Activated naive CD4-positive, alpha-beta T cell treated with anti-CD3 and anti-CD28 coated beads, Interleukin-2, amount 10 ng/mL, durations not matched to agents 7 days and 5 days (primary cell): ENCODE results near the gene TYMP.

Experiments
- CTCF ChIA-PET: fragments of 350-600 bp; sonication (Branson Sonifier 250); formaldehyde crosslinking; loops from one replicate; lab custom pipeline; 2021; ENCODE audit warnings: antibody characterized with exemption; lab: Charles Lee
- DNase-seq: peaks from one replicate; pipeline ENCODE4 v3.0.0-alpha.2; 2020
- H3K27ac Mint-ChIP-seq: one replicate; pipeline ENCODE4 v1.8.0; 2021; ENCODE audit warnings: mild to moderate bottlenecking, moderate library complexity, mixed read lengths
- H3K27me3 Mint-ChIP-seq: one replicate; pipeline ENCODE4 v1.8.0; 2021; ENCODE audit warnings: mild to moderate bottlenecking, mixed read lengths
- H3K36me3 Mint-ChIP-seq: one replicate; pipeline ENCODE4 v1.8.0; 2021; ENCODE audit warnings: mixed read lengths
- H3K4me1 Mint-ChIP-seq: one replicate; pipeline ENCODE4 v1.8.0; 2021; ENCODE audit warnings: mixed read lengths
- H3K4me3 Mint-ChIP-seq: one replicate; pipeline ENCODE4 v1.8.0; 2021; ENCODE audit warnings: mild to moderate bottlenecking, moderate library complexity, mixed read lengths
- H3K9me3 Mint-ChIP-seq: one replicate; pipeline ENCODE4 v1.8.0; 2021; ENCODE audit warnings: mixed read lengths

The TYMP gene

GRCh38 chr22:50551160-50551752, 21.4 kb upstream of the TYMP start:
- CTCF ChIA-PET: interaction anchor here (1.1 kb wide), 1 partner anchor 12 kb away, joined by 3 read pairs; the partner anchor contains the start of gene SYCE3
- peak overlapping the region; percentile 7 for H3K4me3 Mint-ChIP-seq
- H3K27ac Mint-ChIP-seq: no peak overlapping the region
- H3K9me3 Mint-ChIP-seq: no peaks in the 10 kb centered on the region
- DNase-seq: no peak
- H3K36me3 Mint-ChIP-seq: peaks cover 1% of the 10 kb centered on the region
- peaks cover 11% of the 10 kb centered on the region for H3K27me3 Mint-ChIP-seq
- H3K4me1 Mint-ChIP-seq: peaks cover 24% of the 10 kb centered on the region

GRCh38 chr22:50550395-50550794, 20.6 kb upstream of the TYMP start:
- Mint-ChIP-seq H3K36me3 (peaks cover 1% of the 10 kb centered on the region), H3K4me3 (peak overlapping the region; percentile 41), H3K27ac (peak overlapping the region; percentile 56), H3K4me1 (peaks cover 32% of the 10 kb centered on the region), H3K27me3 (peaks cover 2% of the 10 kb centered on the region), H3K9me3 (no peaks in the 10 kb centered on the region)
- CTCF ChIA-PET: interaction anchor here (1.1 kb wide), 1 partner anchor 12 kb away, joined by 3 read pairs; the partner anchor contains the start of gene SYCE3
- DNase-seq: no peak

GRCh38 chr22:50548921-50549790, 19.3 kb upstream of the TYMP start:
- CTCF ChIA-PET: interaction anchor here (0.8 to 2.1 kb wide), 6 partner anchors 10 to 72 kb away, joined by 3 to 8 read pairs (median 6); partner anchors contain the start of gene SYCE3
- H3K9me3 Mint-ChIP-seq: no peaks in the 10 kb centered on the region

GRCh38 chr22:50548040-50548920, 18.5 kb upstream of the TYMP start:
- Mint-ChIP-seq H3K27ac (peak overlapping the region; percentile 81), H3K4me3 (peak overlapping the region; percentile 62), H3K27me3 (no peaks in the 10 kb centered on the region), H3K4me1 (peaks cover 45% of the 10 kb centered on the region), H3K36me3 (peaks cover 1% of the 10 kb centered on the region), H3K9me3 (no peaks in the 10 kb centered on the region)
- DNase-seq: peak; percentile 80
- CTCF ChIA-PET: interaction anchor here (0.8 to 2.1 kb wide), 7 partner anchors 9 to 73 kb away, joined by 3 to 9 read pairs (median 6); partner anchors contain the start of genes SCO2 and SYCE3

More at GRCh38 chr22:50548921-50549790, 19.3 kb upstream of the TYMP start:
- H3K27me3 Mint-ChIP-seq: no peaks in the 10 kb centered on the region
- H3K27ac Mint-ChIP-seq: peak overlapping the region; percentile 87
- peaks cover 45% of the 10 kb centered on the region for H3K4me1 Mint-ChIP-seq
- peak overlapping the region; percentile 75 for H3K4me3 Mint-ChIP-seq
- H3K36me3 Mint-ChIP-seq: peaks cover 1% of the 10 kb centered on the region
- no peak for DNase-seq

GRCh38 chr22:50547263-50547985, 17.6 kb upstream of the TYMP start:
- H3K4me1 Mint-ChIP-seq: peaks cover 48% of the 10 kb centered on the region
- H3K9me3 Mint-ChIP-seq: no peaks in the 10 kb centered on the region
- no peaks in the 10 kb centered on the region for H3K27me3 Mint-ChIP-seq
- no peak overlapping the region for H3K27ac Mint-ChIP-seq
- no peak overlapping the region for H3K4me3 Mint-ChIP-seq
- CTCF ChIA-PET: interaction anchor here (0.9 to 2.1 kb wide), 5 partner anchors 8 to 74 kb away, joined by 3 to 9 read pairs (median 7); partner anchors contain the start of gene SCO2
- H3K36me3 Mint-ChIP-seq: peaks cover 1% of the 10 kb centered on the region
- DNase-seq: no peak

- CTCF ChIA-PET: interaction anchor here (0.9 to 2.1 kb wide), 6 partner anchors 7 to 75 kb away, joined by 3 to 10 read pairs (median 8); partner anchors contain the start of genes SCO2 and SYCE3
- Mint-ChIP-seq H3K36me3 (peaks cover 1% of the 10 kb centered on the region), H3K4me3 (peak overlapping the region; percentile 37), H3K27me3 (no peaks in the 10 kb centered on the region), H3K4me1 (peaks cover 55% of the 10 kb centered on the region), H3K27ac (no peak overlapping the region), H3K9me3 (no peaks in the 10 kb centered on the region)
- no peak for DNase-seq
Observed at GRCh38 chr22:50546326-50547262, 16.8 kb upstream of the TYMP start.

- Mint-ChIP-seq H3K4me1 (peaks cover 60% of the 10 kb centered on the region), H3K27ac (peak within 1 kb of the TSS; percentile 85), H3K36me3 (peaks cover 2% of the 10 kb centered on the region), H3K27me3 (no peaks in the 10 kb centered on the region), H3K9me3 (no peaks in the 10 kb centered on the region), H3K4me3 (peak within 1 kb of the TSS; percentile 37)
- CTCF ChIA-PET: interaction anchor here (1.0 to 2.1 kb wide), 6 partner anchors 10 to 75 kb away, joined by 3 to 10 read pairs (median 4); partner anchors contain the start of genes SCO2 and SYCE3
- DNase-seq: peak; percentile 54
Observed at GRCh38 chr22:50545522-50546325, 15.9 kb upstream of the TYMP start, which contains the start of gene KLHDC7B. Gene KLHDC7B, plus strand, starts transcription at chr22:50545899. Its CDS starts 345 bp downstream, at chr22:50546244.

GRCh38 chr22:50544746-50545253, 15.0 kb upstream of the TYMP start:
- no peaks in the 10 kb centered on the region for H3K27me3 Mint-ChIP-seq
- peak overlapping the region; percentile 15 for H3K4me3 Mint-ChIP-seq
- peaks cover 2% of the 10 kb centered on the region for H3K36me3 Mint-ChIP-seq
- no peaks in the 10 kb centered on the region for H3K9me3 Mint-ChIP-seq
- H3K4me1 Mint-ChIP-seq: peaks cover 58% of the 10 kb centered on the region
- CTCF ChIA-PET: interaction anchor here (1.0 to 2.1 kb wide), 6 partner anchors 9 to 76 kb away, joined by 3 to 10 read pairs (median 4); partner anchors contain the start of genes SCO2 and SYCE3
- DNase-seq: peak; percentile 55
- peak overlapping the region; percentile 85 for H3K27ac Mint-ChIP-seq

GRCh38 chr22:50544078-50544745, 14.4 kb upstream of the TYMP start:
- Mint-ChIP-seq H3K9me3 (no peaks in the 10 kb centered on the region), H3K4me3 (peak overlapping the region; percentile 53), H3K36me3 (peaks cover 2% of the 10 kb centered on the region), H3K27ac (peak overlapping the region; percentile 85), H3K4me1 (peaks cover 62% of the 10 kb centered on the region), H3K27me3 (no peaks in the 10 kb centered on the region)
- peak; percentile 88 for DNase-seq
- CTCF ChIA-PET: interaction anchor here (1.7 to 2.1 kb wide), 2 partner anchors 19 kb away, joined by 10 read pairs; partner anchors contain the start of genes SCO2 and SYCE3

GRCh38 chr22:50542416-50542927, 12.7 kb upstream of the TYMP start:
- peaks cover 2% of the 10 kb centered on the region for H3K36me3 Mint-ChIP-seq
- H3K4me3 Mint-ChIP-seq: no peak overlapping the region
- no peak for DNase-seq
- no peak overlapping the region for H3K27ac Mint-ChIP-seq
- no peaks in the 10 kb centered on the region for H3K27me3 Mint-ChIP-seq
- peaks cover 69% of the 10 kb centered on the region for H3K4me1 Mint-ChIP-seq
- CTCF ChIA-PET: interaction anchor here (1.1 kb wide), 1 partner anchor 11 kb away, joined by 5 read pairs; no protein-coding TSS in a partner anchor
- H3K9me3 Mint-ChIP-seq: no peaks in the 10 kb centered on the region
